Right cardiac atrium (tissue), 5 donors: ENCODE results near the gene SLC25A33. TPM values are rescaled to one million over a fixed set of nuclear protein-coding genes. Genes with fewer than 3 reads are reported as not detected.
A peak's percentile ranks its signal among the peaks of the same experiment; 100 is the strongest.

Source experiments
- ATAC-seq, 2 donors: fragments of 200-7000 bp; cut with Tn5 transposase; one replicate each; pipeline versions ENCODE4 v1.8.0 to v1.9.1; 2020; ENCODE audit warnings: moderate library complexity in 2 of 2, mild to moderate bottlenecking in 1 of 2
- DNase-seq, 3 donors: peaks; one replicate each; pipeline ENCODE4 v3.0.0-alpha.2; 2020
- H3K27ac ChIP-seq: one replicate; pipeline ENCODE4 v1.5.1; 2013; ENCODE audit warnings: mild to moderate bottlenecking, low read length, control low read depth, moderate library complexity
- H3K27me3 ChIP-seq: one replicate; pipeline ENCODE4 v1.6.1; 2013; ENCODE audit not compliant: control insufficient read depth, insufficient read depth
- H3K4me1 ChIP-seq: one replicate; pipeline ENCODE4 v1.6.1; 2013; ENCODE audit warnings: low read length; ENCODE audit not compliant: control insufficient read depth, insufficient read depth
- H3K4me3 ChIP-seq: one replicate; pipeline ENCODE4 v1.5.1; 2013; ENCODE audit warnings: low read length, control low read depth
- H3K9me3 ChIP-seq: one replicate; pipeline ENCODE4 v1.6.1; 2013; ENCODE audit warnings: low read length; ENCODE audit not compliant: control insufficient read depth
- WGBS: extraction: QIAGEN DNeasy Blood & Tissue Kit; methylation state at CpG from one replicate; pipeline ENCODE4 v1.1.7; 2013; 5-methylcytosine and 5-hydroxymethylcytosine counted together
- intact Hi-C, 4 donors: fragments of 100-400 bp; cut with DNase I; formaldehyde crosslinking; loops; one replicate each; pipeline versions ENCODE4 v1.11.0 to v1.14.0; 2022 to 2023
- long read RNA-seq, 4 donors: library from polyadenylated mRNA; unstranded; transcript quantifications; one replicate each; pipeline ENCODE4 v2.0.0, GENCODE V29; 2020 to 2021
- polyA plus RNA-seq: library from polyadenylated mRNA; stranded (reverse); fragments of 200-250 nt; gene quantifications from one replicate; pipeline ENCODE4 v1.2.3, GENCODE V29; 2013
- total RNA-seq, 4 donors: library from RNA; stranded (reverse); fragmentation: NEBNext Ultra II Directional; extraction: Animal tissue kit (Norgen Biotek cat#: 25700); gene quantifications; one replicate each; pipeline ENCODE4 v1.2.1, GENCODE V29; 2021
- donor health status: healthy with polysubstance abuse.
- donor health status: DM: no; HTN: yes; CAD: no.
- donor health status: DM: no; HTN: no; CAD: no.
- donor health status: DM: no; HTN: yes; CAD: no; lungs with severe emphysema.
- donor health status: DM: yes; HTN: yes; CAD: no.

Gene SLC25A33, protein sequence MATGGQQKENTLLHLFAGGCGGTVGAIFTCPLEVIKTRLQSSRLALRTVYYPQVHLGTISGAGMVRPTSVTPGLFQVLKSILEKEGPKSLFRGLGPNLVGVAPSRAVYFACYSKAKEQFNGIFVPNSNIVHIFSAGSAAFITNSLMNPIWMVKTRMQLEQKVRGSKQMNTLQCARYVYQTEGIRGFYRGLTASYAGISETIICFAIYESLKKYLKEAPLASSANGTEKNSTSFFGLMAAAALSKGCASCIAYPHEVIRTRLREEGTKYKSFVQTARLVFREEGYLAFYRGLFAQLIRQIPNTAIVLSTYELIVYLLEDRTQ
- 10 to 100 TPM in 1 of 4 donors, 1 to 10 TPM in 3; 7.0 to 11.4 (median 8.0) TPM for total RNA-seq
- polyA plus RNA-seq = 12.9 TPM
- long read RNA-seq, donor 1, transcript SLC25A33-201 (7 exons, 3,854 nt) = major isoform, 24 of 41 reads
- long read RNA-seq, donor 1, partial matches to known transcripts = 1 of 41 reads
- long read RNA-seq, donor 1, other reads (novel, unspliced or antisense) = 16 of 41 reads
- long read RNA-seq, donor 2, transcript SLC25A33-201 (7 exons, 3,854 nt) = major isoform, 9 of 16 reads
- long read RNA-seq, donor 2, partial matches to known transcripts = 2 of 16 reads
- long read RNA-seq, donor 2, other reads (novel, unspliced or antisense) = 5 of 16 reads
- long read RNA-seq, donor 3, partial matches to known transcripts = 2 of 32 reads
- long read RNA-seq, donor 3, other reads (novel, unspliced or antisense) = 28 of 32 reads
- long read RNA-seq, donor 4, transcript SLC25A33-201 (7 exons, 3,854 nt) = major isoform, 5 of 10 reads
- long read RNA-seq, donor 4, partial matches to known transcripts = 0 of 10 reads
- long read RNA-seq, donor 4, other reads (novel, unspliced or antisense) = 5 of 10 reads

DNA sequence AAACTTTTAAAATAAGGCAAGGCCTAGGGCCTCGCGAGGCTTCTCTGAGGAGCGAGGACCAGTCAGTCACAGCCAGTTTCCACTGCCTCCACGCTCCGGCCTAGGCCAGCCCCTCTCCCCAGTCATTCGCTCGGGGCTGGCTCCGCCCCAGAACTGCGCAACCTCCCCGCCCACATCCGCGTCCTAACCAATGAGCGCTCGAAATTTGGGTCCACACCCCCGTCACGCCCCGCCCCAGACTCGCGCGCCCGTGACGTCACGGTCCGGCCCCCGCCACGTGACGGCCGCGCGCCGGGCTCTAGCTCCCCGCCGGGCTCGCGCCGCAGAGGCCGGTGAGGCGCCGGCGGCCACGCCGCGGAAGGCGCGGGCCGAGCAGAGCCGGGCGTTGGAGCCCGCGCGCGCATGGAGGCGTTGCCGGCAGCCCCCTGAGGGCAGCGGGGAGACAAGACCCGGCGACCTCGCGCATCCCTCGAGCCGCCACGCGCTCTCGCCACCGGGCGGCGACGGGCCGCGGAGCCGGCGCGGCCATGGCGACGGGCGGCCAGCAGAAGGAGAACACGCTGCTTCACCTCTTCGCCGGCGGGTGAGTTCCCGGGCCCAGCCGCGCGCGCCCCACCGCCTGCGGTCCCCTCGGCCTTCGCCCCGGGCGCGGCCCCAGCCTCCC is at the start of gene SLC25A33:
SLC25A33 (plus strand) TSS at position 301 of the 664 bp plus-strand sequence; CDS start at position 528, 227 bp downstream.
- ATAC-seq (peak; percentile 99), DNase-seq (peak; percentile 97 to 99 (median 99))
- intact Hi-C loops = no loop called here
- Histone ChIP-seq H3K4me3 (peak within 1 kb of the TSS; percentile 50), H3K9me3 (no peaks in the 10 kb centered on the region), H3K27me3 (no peaks in the 10 kb centered on the region), H3K27ac (peak within 1 kb of the TSS; percentile 79), H3K4me1 (peaks cover 6% of the 10 kb centered on the region)
- WGBS = under 1% methylated on average over 91 of the region's 92 CpGs

DNA sequence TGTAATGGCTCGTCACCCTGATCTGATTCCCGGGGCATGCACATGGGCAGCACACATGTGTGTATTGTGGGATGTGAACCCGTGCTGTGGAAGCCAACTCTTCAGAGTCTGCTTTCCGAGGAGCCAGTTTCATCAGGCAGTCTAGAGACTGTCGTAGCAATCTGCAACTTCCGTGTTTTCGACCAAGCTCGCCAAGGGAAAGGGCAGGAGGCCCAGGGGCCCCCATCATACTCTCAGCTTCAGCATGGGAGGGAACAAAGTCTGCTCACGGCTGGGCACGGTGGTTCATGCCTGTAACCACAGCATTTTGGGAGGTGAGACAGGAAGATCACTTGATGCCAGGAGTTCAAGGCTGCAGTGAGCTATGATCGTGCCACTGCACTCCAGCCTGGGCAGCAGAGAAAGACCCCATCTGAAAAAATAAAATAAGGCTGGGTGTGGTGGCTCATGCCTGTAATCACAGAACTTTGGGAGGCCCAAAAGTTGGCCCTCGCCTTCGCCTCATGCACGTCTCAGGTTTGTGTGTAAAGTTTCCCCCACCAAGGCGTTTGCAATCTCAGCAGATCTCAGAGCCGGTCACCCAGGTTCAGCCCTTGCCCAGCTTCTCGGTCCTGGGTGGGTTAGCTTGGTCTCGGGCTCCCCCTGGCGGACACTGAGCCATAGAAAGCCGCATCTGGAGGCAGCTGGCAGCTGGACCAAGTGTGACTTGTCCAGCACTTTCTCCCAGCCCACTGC is 48.5 kb upstream of the SLC25A33 start:
- WGBS = 36% methylated on average over 20 of the region's 20 CpGs

DNA sequence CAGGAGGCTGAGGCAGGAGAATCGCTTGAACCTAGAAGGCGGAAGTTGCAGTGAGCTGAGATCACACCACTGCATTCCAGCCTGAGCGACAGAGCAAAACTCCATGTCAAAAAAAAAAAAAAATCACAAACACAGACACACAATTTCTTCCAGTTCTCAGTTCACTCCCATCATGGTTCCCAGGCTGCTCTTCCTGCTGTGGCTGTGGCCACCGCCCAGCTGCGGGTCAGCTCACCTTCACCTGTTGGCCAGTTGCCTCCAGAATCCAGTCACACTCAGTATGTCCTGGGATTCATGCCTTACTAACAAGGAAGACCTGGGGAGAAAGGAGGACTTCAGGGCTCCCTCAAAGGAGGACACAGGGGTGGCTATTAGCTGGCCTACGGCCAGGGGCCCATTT is 45.9 kb upstream of the SLC25A33 start:
- WGBS = 92% methylated on average over 6 of the region's 6 CpGs
- no peak for ATAC-seq
- no peak for DNase-seq
- intact Hi-C loops = loop anchor here in 3 of 4 donors (5.0 to 10.0 kb wide), 3 partner anchors 84 to 309 kb away; no protein-coding TSS in a partner anchor
- no peaks in the 10 kb centered on the region for H3K27me3 ChIP-seq
- H3K9me3 ChIP-seq = no peaks in the 10 kb centered on the region
- no peak overlapping the region for H3K4me3 ChIP-seq
- no peaks in the 10 kb centered on the region for H3K4me1 ChIP-seq
- no peak overlapping the region for H3K27ac ChIP-seq

More for the DNA sequence above, 48.5 kb upstream of the SLC25A33 start:
- intact Hi-C loops = loop anchor here in 3 of 4 donors (2.0 to 10.0 kb wide), 4 partner anchors 87 to 306 kb away; no protein-coding TSS in a partner anchor
- ATAC-seq (peak; percentile 90 to 91), DNase-seq (peak; percentile 91 to 96 (median 96))
- Histone ChIP-seq H3K27me3 (no peaks in the 10 kb centered on the region), H3K27ac (no peak overlapping the region), H3K4me1 (no peaks in the 10 kb centered on the region), H3K4me3 (no peak overlapping the region), H3K9me3 (no peaks in the 10 kb centered on the region)

DNA sequence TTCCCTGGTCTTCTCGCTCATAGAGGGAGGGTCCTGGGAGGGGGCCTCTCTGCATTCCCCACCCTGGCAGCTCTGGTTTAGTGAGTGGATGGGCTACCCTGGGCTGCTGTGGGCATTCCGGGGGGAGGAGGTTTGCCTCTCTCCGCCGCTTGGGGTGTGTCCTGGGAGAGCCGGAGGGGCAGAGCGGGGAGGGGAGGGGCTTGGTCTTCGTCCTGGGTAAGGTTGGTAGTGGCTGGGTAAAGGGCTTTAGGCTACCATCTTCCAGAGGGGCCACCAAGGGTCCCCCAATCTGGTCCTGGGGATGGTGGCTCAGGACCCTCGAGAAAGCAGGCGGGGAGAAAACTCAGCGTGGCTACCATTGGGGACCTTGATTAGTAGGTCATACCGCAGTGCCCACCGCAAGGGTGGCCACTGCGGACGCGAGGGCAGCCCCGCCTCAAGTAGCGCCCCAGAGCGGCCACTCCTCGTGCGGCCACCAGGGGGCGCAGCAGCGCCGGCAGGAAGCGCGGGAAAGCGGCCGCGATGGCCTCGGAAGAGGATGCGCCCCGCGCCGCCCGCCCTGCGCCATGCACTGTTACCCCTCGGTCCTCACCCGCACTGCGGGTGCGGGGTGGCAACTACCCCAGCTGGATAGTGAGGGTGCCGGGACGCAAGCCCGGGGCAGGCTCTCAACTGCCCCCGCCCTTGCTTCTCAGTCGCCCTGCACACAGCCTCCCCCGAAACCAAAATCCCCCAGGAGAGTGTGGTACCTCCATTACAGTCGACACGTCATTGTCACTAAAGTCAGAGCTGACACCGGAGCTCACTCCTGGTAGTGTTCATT is 44.1 kb upstream of the SLC25A33 start:
- no peak overlapping the region for H3K4me3 ChIP-seq

DNA sequence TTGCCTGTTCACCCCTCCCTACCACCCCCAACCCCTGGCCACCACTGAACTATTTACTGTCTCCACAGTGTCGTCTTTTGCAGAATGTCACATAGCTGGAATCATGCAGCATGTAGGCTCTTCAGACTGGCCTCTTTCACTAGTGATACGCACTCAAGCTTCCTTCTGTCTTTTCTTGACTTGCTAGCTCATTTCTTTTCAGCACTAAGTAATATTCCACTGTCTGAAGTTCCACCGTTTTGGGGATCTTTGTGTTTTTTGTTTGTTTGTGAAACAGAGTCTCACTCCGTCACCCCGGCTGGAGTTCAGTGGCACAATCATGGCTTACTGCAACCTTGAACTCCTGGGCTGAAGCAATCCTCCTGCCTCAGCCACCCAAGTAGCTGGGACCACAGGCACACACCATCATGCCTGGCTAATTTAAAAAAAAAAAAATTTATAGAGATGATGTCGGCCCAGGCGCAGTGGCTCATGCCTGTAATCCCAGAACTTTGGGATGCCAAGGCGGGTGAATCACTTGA is 43.4 kb upstream of the SLC25A33 start:
- Histone ChIP-seq H3K4me1 (no peaks in the 10 kb centered on the region), H3K27ac (no peak overlapping the region), H3K4me3 (no peak overlapping the region), H3K9me3 (no peaks in the 10 kb centered on the region), H3K27me3 (no peaks in the 10 kb centered on the region)
- WGBS = 92% methylated on average over 8 of the region's 8 CpGs
- ATAC-seq (peak in 1 of 2 donors; percentile 7), DNase-seq (no peak)
- intact Hi-C loops = loop anchor here in 3 of 4 donors (2.0 to 10.0 kb wide), 3 partner anchors 76 to 311 kb away; no protein-coding TSS in a partner anchor

More for the DNA sequence above, 44.1 kb upstream of the SLC25A33 start:
- WGBS = 10% methylated on average over 48 of the region's 48 CpGs
- H3K27ac ChIP-seq = no peak overlapping the region
- DNase-seq = peak; percentile 55 to 86 (median 83)
- no peaks in the 10 kb centered on the region for H3K9me3 ChIP-seq
- intact Hi-C loops = loop anchor here (2.0 to 10.0 kb wide), 5 partner anchors 77 to 310 kb away; no protein-coding TSS in a partner anchor
- no peaks in the 10 kb centered on the region for H3K4me1 ChIP-seq
- no peaks in the 10 kb centered on the region for H3K27me3 ChIP-seq
- peak; percentile 68 to 75 for ATAC-seq

DNA sequence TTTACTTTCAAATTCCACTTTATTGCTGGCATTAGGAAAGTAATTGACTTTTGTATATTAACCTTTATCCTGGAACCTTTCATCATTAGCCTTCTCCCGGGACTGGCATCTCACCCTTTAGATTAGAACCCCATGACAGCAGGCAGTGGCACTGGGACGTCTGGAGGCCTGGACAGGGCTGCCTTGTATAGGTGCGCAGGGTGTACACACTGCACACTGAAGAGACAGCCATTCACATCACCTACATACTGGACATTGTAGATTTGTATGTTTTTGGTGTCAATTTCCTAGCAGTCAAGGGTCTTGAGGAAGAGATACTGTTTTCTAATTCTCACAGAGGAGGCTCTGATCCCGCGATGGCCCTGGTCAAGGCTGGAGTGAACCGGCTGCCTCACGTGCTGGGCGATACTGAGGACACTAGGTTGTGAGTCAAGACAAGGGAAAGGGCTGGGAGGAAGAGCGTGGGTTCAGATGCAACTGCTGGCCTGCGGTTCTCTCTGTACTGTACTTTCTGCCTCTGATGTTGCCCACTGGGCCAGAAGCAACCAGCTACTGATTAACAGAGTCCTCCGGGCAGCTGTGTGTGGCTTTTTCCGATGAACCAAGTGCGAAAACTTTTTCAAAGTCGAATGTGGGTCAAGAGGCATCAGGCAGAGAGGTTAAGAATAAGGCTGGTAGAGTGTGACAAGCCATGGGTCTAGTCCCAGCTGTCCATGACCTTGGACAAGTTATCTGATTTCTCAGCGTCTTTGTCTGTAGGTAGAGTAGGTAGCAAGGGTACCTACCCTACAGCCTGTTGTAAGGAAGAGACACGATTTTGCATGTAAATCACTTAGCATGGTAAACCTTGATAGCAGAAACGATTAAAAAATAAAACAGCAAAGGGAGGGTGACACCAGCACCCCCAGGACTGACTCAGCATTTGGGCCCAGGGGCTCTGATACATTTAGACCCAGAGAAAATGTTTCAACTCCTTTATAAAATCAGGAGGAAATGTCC is 38.2 kb upstream of the SLC25A33 start:
- H3K4me3 ChIP-seq = no peak overlapping the region
- H3K27ac ChIP-seq = no peak overlapping the region
- no peak for ATAC-seq
- H3K27me3 ChIP-seq = no peaks in the 10 kb centered on the region
- intact Hi-C loops = no loop called here
- no peaks in the 10 kb centered on the region for H3K9me3 ChIP-seq
- WGBS = 85% methylated on average over 17 of the region's 17 CpGs
- no peaks in the 10 kb centered on the region for H3K4me1 ChIP-seq
- DNase-seq = no peak

DNA sequence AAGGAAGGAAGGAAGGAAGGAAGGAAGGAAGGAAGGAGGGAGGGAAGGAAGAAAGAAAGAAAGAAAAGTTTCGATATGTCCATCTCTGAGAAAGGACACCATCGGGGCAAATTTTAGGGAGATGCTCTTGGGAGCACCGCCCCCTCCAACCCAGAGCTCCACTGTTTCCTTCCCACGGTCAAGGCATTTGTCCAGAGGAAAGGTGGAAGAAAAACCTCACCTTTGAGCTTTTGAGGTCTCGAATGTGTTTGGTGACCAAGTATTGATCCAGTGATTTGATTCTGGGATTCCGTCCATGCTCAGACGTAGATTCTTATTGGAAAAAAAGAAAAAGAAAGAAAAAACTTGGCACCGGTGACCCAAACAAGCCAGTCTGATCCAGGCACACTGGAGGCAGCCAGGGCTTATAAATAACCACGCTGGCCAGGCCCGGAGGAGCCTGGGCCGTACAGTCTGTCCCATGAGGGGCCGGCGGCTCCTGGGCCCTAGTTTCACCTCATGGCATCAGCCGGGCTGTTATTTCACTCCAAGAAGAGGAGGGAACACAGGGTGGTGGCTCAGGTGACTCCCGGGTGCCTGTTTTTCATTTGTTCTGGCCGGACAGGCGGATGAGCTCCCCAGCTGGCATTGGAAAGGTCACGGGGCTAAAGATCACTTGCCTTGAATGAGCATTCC is 36.1 kb upstream of the SLC25A33 start:
- no peak overlapping the region for H3K4me3 ChIP-seq
- WGBS = 72% methylated on average over 18 of the region's 18 CpGs
- no peaks in the 10 kb centered on the region for H3K9me3 ChIP-seq
- no peak for DNase-seq
- no peaks in the 10 kb centered on the region for H3K27me3 ChIP-seq
- intact Hi-C loops = no loop called here
- peak; percentile 11 to 59 for ATAC-seq
- no peaks in the 10 kb centered on the region for H3K4me1 ChIP-seq
- H3K27ac ChIP-seq = no peak overlapping the region

DNA sequence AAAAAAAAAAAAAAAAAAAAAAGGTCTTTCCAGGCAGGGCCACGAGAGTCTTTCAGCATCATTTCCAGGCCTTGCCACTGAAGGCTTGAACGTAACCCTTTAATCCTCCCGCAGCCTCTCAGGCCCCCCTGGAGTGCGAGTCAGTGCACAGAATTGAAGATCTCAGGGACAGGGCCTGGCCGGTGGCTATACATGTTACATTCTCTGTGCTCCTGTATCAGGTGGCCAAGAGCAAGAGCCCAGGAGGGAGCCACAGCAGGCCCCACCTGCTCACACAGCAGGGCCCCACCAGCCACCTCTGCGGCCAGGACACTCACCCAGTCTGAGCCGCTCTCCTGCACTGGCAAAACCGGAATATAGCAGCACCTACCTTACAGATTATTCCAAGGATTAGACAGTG is 34.1 kb upstream of the SLC25A33 start:
- 85% methylated on average over 8 of the region's 8 CpGs for whole genome bisulfite sequencing
- no peak overlapping the region for H3K27ac ChIP-seq

More for the DNA sequence above, 34.1 kb upstream of the SLC25A33 start:
- intact Hi-C loops = no loop called here
- Histone ChIP-seq H3K4me3 (no peak overlapping the region), H3K4me1 (no peaks in the 10 kb centered on the region), H3K9me3 (no peaks in the 10 kb centered on the region), H3K27me3 (no peaks in the 10 kb centered on the region)
- peak in 1 of 2 donors; percentile 26 for ATAC-seq
- DNase-seq = no peak
